Testis (tissue), 2 donors: Measurements from ENCODE around the gene HLCS.

ENCODE experiments used
- POLR2A ChIP-seq: fragments of 450-650 bp; IDR thresholded peaks from one replicate; pipeline ENCODE4 v1.6.1; 2017; ENCODE audit warnings: antibody characterized with exemption, mild to moderate bottlenecking, moderate library complexity
- TF ChIP-seq, protein P1 (sequence below), 3 experiments: fragments of 450-650 bp in 2 of 3; fragments of 200-600 bp in 1 of 3; sonication (generic) in 1 of 3; IDR thresholded peaks; one replicate each; pipeline ENCODE4 v1.5.1; 2016 to 2019; ENCODE audit warnings: antibody characterized with exemption in 3 of 3, mild to moderate bottlenecking in 2 of 3, moderate library complexity in 1 of 3

DNA sequence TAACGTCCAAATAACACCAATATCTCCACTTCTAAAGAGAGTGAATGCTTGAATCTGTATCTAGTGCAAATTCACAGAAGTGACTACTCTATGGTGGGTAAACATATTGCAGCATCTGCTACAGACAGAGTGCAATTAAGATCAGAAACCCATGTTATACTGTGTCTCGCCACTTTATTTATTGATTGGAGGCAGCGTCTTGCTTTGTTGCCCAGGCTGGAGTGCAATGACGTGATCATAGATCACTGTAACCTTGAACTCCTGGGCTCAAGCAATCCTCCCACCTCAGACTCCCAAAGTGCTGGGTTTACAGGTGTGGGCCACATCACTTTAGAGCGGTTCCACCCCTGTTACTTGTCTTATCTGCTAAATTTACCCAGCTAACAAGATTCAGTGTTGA is 57.0 kb downstream of the HLCS start:
- TF ChIP-seq, protein P1, sequence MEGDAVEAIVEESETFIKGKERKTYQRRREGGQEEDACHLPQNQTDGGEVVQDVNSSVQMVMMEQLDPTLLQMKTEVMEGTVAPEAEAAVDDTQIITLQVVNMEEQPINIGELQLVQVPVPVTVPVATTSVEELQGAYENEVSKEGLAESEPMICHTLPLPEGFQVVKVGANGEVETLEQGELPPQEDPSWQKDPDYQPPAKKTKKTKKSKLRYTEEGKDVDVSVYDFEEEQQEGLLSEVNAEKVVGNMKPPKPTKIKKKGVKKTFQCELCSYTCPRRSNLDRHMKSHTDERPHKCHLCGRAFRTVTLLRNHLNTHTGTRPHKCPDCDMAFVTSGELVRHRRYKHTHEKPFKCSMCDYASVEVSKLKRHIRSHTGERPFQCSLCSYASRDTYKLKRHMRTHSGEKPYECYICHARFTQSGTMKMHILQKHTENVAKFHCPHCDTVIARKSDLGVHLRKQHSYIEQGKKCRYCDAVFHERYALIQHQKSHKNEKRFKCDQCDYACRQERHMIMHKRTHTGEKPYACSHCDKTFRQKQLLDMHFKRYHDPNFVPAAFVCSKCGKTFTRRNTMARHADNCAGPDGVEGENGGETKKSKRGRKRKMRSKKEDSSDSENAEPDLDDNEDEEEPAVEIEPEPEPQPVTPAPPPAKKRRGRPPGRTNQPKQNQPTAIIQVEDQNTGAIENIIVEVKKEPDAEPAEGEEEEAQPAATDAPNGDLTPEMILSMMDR (IDR thresholded peaks at IDR 0.05), result no peak
- TF ChIP-seq POLR2A, result no peak
